ENCODE data around the gene CUEDC1.

The CUEDC1 gene

GRCh38 chr17:57875290-57876022, 79.8 kb downstream of the CUEDC1 start:
- DNase-seq (ENCODE audit: low read depth, low spot score) = peak; percentile 90

GRCh38 chr17:57874434-57875289, 80.5 kb downstream of the CUEDC1 start:
- DNase-seq (ENCODE audit: low read depth, low spot score) = peak; percentile 89

- no peak for DNase-seq (ENCODE audit: low read depth, low spot score)
Measured at GRCh38 chr17:57874058-57874419, 81.2 kb downstream of the CUEDC1 start.

DNA sequence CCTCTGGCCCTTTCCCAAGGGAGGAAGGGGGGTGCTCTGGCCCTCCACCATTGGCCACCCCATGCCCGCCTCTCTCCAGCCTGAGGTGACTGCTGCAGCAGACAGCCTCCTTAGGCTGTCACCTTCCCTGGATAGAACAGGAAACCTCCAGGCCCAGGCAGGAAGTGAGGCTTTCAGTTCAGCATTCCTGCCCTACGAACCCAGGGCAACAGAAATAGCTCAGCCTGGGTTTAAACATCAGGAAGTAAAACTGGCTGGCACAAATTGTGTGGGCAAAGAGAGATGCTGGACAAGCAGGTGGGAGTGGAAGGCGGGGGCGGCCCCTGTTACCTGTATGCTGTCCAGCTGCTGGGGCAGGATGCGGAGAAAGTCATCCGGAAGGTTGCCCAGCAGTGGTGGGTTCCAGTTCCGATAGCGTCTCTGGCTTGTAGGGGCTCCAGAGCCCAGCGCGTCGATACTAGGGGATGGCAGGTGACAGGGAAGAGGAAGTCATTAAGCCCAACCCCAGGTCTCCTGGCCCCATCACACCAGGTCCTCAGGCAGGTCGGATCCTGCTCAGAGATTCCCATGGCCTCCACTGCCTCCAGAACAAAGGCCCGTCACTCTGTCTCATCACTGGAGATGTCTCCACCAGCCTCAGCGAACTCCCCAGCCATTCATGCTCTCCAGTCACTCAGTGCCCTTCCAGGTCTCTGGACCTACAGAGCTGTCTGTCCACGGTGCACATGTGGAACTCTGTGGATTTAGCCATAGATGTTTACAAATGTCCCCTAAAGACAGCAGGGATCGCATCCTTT, 81.8 kb downstream of the CUEDC1 start:
- no peak for DNase-seq (ENCODE audit: low read depth, low spot score)

DNA sequence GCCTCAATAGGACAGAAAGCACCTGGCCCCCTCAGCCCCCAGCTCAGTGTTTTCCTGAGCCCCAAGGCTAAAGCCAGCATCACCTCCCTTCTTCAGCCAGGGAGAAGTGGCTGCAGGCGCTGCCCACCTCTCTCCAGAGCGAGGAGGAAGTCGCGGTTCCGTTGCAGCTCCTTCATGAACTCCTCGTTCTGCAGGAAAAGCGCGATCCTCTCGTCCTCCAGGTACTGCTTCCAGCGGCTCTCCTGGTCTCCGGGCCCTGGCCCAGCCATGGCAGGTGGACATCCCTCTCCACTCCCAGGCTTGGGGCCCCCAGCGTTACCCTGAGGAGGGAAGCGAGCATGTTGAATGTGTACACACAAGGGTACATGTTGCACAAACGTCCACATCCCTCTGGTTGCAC, 82.7 kb downstream of the CUEDC1 start:
- DNase-seq (ENCODE audit: low read depth, low spot score) = no peak

- DNase-seq (ENCODE audit: low read depth, low spot score) = no peak
Measured at GRCh38 chr17:57871863-57872262, 83.3 kb downstream of the CUEDC1 start.

- DNase-seq (ENCODE audit: low read depth, low spot score) = no peak
Measured at GRCh38 chr17:57871155-57871554, 84.1 kb downstream of the CUEDC1 start.

DNA sequence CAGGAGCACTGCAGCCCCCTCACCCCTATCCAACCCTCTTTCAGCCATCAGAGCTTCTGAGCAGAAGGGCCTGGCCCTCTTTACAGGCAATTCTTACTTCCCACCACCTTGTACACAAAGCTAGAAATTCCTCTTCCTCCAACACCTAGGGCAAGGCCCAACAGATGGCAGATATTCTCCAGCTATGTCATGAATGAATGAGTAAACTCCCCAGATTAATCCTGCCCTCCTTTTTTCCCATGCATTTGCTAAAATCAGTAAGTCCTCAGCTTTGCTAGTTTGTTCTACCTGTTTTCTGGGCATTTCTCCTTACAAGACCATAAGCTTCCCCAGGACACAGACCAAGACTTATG, 85.0 kb downstream of the CUEDC1 start:
- DNase-seq (ENCODE audit: low read depth, low spot score) = no peak

DNA sequence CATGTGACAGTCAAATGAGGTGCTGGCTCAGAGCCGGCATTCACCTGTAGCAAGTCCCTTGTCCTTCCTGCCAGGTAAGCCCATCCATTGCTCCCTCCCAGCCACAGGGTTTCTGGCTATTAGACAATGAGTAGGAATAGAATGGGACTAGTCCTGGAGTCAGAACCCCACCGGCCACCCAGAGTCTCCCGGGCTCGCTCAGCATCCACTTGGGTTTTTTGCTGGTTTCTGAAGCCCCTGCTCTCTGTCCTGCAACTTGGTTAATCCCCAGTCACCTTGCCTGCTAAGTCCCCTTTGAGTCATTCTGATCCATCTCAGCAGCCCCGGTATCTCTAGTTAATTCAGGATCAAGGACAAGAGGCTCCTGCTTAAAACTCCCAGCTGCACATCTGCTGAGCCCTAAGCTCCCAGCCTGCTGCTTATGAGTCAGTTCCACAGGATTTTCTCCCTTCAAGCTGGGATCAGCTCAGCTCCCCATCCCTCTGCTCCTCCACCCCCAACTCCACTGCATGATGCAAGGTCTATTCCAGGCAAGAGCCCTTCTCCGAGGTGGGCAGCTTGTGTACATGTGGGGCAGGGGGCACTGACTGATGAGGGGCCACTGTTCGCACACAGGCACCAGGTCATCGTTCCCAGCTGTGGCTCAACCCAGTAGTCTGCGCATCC, 85.5 kb downstream of the CUEDC1 start:
- DNase-seq (ENCODE audit: low read depth, low spot score) = no peak

GRCh38 chr17:57868910-57869616, 86.1 kb downstream of the CUEDC1 start:
- DNase-seq (ENCODE audit: low read depth, low spot score) = no peak

DNA sequence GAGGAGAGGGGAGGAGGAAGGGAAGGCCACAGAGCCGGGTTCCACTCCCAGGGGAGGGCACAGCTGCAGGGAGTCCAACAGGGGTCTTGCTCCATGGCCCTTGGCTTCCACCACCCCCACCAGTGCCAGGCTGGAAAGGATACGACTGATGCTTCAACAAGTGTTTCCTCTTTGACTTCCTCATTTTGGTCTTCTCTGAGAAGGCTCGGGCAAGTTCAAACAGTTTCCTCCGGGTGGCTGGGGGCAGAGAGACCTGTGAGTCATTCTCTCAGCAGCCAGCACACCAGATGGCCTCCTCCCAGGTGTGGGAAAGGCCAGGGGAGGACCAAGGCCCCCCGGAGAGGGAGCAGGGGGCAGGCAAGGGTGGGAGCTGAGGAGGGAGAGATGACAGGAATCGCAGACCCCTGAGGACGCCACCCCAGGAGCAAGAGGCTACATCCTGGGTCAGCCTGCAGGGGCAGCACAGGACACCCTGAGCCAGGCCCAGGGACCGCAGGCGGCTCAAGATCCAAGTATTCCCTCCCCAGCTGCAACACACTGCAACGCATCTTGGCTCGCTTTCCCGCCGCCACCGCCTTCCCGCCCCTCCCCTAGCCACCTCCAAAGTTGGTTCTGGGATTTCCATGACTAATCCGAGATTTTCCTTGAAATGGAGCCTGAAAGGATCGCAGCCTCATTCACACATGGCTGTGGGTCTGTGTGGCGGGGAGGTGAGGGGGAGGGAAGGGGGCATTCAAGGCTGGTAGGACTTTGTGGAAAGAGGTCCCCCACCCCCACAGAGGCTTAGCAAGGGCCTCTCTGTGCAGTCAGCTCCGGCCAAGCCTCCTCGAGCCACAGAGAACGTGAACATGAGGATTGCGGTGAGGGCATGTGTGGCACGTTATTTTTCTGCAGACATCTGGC, 87.0 kb downstream of the CUEDC1 start:
- no peak for DNase-seq (ENCODE audit: low read depth, low spot score)

GRCh38 chr17:57867126-57867525, 88.1 kb downstream of the CUEDC1 start:
- DNase-seq (ENCODE audit: low read depth, low spot score) = no peak

GRCh38 chr17:57866723-57867122, 88.5 kb downstream of the CUEDC1 start:
- DNase-seq (ENCODE audit: low read depth, low spot score) = no peak

GRCh38 chr17:57866319-57866718, 88.9 kb downstream of the CUEDC1 start:
- no peak for DNase-seq (ENCODE audit: low read depth, low spot score)

DNA sequence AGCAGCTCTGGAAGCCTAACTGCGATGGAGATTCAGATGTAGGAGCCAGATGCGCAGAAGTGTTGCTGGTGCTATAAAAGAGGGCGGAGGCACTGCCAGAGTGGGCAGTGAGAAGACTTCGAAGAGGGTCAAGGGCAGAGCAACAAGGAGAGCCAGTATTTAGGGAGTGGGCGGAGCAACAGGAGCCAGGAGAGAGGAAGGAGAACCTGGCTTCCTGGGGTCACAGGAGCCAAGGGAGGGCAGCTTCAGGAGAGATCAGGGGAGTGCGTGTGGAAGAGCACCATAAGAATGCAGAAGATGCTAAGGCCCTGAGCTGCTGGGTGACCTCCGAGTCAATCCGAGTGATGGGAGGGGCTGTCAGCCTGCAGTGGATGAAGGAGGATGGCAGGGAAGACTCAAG, 90.9 kb downstream of the CUEDC1 start:
- no peak for DNase-seq (ENCODE audit: low read depth, low spot score)

DNA sequence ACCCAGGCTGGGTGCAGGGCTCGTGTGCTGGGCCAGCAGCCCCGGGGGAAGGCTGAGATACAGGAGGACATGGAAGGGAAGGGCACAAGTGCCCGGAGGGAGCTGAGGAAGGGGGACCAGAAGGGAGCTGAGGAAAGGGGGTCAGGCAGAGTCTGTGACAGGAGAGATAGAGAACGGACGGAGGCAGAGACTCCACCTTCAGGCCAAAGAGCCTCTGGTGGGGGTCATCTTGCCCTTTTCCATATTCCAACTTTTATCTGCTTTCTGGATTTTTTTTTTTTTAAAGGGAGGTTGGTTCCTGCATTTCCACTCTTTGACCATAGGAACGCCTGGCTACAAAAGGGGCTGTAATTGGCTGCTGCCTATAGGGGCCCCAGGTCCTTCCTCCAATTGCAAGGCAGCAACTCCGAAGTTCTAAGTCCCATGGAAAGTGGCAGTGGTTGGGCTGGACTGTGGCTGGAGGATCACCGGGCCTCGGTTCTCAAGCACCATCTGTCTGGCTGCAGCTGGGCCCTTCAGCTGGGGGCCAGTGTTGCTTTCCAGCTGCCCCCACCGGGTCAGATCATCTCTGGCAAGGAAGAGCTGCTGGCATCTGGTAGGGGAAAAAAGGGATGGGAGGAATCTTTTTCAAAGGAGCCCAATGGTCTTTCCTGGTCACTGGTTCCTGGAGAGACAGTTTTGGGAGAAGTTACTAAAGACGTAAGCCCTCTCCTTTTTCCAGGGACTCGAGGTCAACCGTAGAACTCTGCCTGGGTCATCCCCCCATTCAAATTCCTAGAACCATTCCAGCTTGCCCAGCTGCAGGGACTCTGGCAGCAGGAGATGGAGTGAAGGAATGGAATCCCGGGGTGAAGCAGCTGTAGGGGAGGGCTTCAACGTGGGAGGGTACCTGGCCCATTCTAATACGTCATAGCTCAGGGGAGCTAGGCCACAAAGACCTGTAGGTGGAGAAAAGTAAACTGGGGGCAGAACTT, 92.2 kb downstream of the CUEDC1 start:
- DNase-seq (ENCODE audit: low read depth, low spot score) = no peak

DNA sequence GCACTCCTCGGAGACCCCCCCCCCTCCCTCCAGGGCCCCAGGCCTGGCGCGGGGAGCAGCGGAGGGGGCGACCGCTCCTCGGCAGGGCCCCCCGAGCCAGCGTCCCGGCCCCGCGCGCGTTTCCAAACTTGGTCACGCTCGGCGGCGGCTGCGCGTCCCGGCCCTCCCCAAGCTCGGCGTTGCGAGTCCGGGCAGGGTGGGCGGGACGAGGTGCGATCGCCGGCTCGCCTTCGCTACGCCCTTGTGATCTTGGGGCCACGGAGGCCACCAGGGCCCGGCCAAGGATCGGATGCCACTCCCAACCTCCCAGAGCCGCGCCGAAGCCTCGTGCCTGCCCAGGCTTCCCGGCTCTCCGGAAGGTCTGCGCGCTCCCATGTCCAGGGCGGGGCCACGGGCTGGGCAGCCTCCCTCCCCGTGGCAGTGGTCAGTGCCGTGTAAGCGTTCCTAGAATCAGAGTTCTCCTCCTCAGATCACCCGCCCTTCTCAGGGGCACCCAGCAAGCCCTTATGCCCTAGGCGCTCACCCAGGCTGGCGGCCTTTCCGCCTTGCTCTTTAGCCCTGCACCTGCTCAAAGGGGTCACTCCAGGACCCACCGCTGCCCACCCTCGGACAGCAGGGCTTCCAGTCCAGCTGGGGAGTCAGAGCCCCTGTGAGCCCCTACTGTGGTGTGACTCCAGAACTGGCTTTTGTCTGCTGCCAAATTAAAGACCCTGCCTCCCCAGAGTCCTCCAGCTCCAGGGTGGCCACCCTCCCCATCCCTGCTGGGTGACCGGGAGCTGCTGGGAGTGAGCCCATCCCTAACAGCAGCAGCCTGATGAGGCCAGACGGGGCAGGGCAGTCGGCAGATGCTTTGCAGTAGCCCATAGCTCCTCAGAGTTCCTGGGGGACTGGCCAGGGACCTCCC, 93.2 kb downstream of the CUEDC1 start:
- DNase-seq (ENCODE audit: low read depth, low spot score) = no peak
